ENCODE results near the gene NEAT1. TPM values are rescaled to one million over a fixed set of nuclear protein-coding genes. Genes with fewer than 3 reads are reported as not detected.
A peak's percentile ranks its signal among the peaks of the same experiment; 100 is the strongest.

NEAT1 gene
- total RNA-seq, 1 donor from 2014 or later, result 27.0 TPM

GRCh38 chr11:65489035-65489705, 66.6 kb downstream of the NEAT1 start:
- H3K4me3 ChIP-seq (ENCODE audit: low read depth, low read length), result no peak overlapping the region
- TF ChIP-seq CTCF (conservative IDR thresholded peaks at IDR 0.05; ENCODE audit: low read depth, low read length), result no peak
- no peak for DNase-seq (ENCODE audit: low read depth)

- no peak for TF ChIP-seq CTCF (conservative IDR thresholded peaks at IDR 0.05; ENCODE audit: low read depth, low read length)
- no peak overlapping the region for H3K4me3 ChIP-seq (ENCODE audit: low read depth, low read length)
- no peak for DNase-seq (ENCODE audit: low read depth)
These were observed 67.2 kb downstream of the NEAT1 start for GRCh38 chr11:65489706-65490320.

- no peak for TF ChIP-seq CTCF (conservative IDR thresholded peaks at IDR 0.05; ENCODE audit: low read depth, low read length)
- DNase-seq (ENCODE audit: low read depth), result no peak
- H3K4me3 ChIP-seq (ENCODE audit: low read depth, low read length), result no peak overlapping the region
These were observed 68.5 kb downstream of the NEAT1 start for GRCh38 chr11:65491163-65491465.

- TF ChIP-seq CTCF (conservative IDR thresholded peaks at IDR 0.05; ENCODE audit: low read depth, low read length), result no peak
- H3K4me3 ChIP-seq (ENCODE audit: low read depth, low read length), result peak overlapping the region; percentile 7
- DNase-seq (ENCODE audit: low read depth), result peak; percentile 79
These were observed 69.2 kb downstream of the NEAT1 start for GRCh38 chr11:65491614-65492386.

GRCh38 chr11:65492387-65492636, 69.7 kb downstream of the NEAT1 start:
- H3K4me3 ChIP-seq (ENCODE audit: low read depth, low read length), result peak overlapping the region; percentile 10
- TF ChIP-seq CTCF (conservative IDR thresholded peaks at IDR 0.05; ENCODE audit: low read depth, low read length), result no peak
- no peak for DNase-seq (ENCODE audit: low read depth)

- no peak for TF ChIP-seq CTCF (conservative IDR thresholded peaks at IDR 0.05; ENCODE audit: low read depth, low read length)
- H3K4me3 ChIP-seq (ENCODE audit: low read depth, low read length), result peak overlapping the region; percentile 19
- DNase-seq (ENCODE audit: low read depth), result no peak
These were observed 70.2 kb downstream of the NEAT1 start for GRCh38 chr11:65492637-65493366.

Measured in epithelial cell of proximal tubule (primary cell).